Heart left ventricle (tissue), 13 donors: ENCODE results near the gene RBKS.

Experiments
- CTCF ChIP-seq, 12 donors: fragments of 200-600 bp; sonication (generic) in 4 of 12; IDR thresholded peaks; one replicate each; pipeline versions ENCODE4 v1.5.0 to v1.8.0; 2018 to 2022; ENCODE audit warnings: antibody characterized with exemption in 12 of 12, mild to moderate bottlenecking in 5 of 12
- POLR2A ChIP-seq, 2 donors: fragments of 450-650 bp; IDR thresholded peaks; one replicate each; pipeline ENCODE4 v1.6.1; 2017; ENCODE audit warnings: antibody characterized with exemption in 2 of 2, mild to moderate bottlenecking in 2 of 2, moderate library complexity in 2 of 2
- donor health status: ischemic (EF 13 %, LVEDD 7.1; RV severe dilation, severe dysfunction).
- donor health status: DM: no; HTN: yes; CAD: no.
- donor health status: DM: no; HTN: no; CAD: no.
- donor health status: ischemic (EF 25% LVEDD 6.9; RV normal size, moderate dysfunction).
- donor health status: ischemic (EF 25% LVEDD 5.7; RV mildly dilated, moderate dysfunction).
- donor health status: ischemic (EF 35%, LVEDD 5.7; RV mildly dilated, moderate dysfunction).
- donor health status: nonischemic (EF 11% LVEDD 7.7; RV severe dilation, severe dysfunction).
- donor health status: DM: yes; HTN: yes; CAD: no.
- donor health status: PGD.
- donor health status: ischemic (EF 29% LVEDD 5.4; RV normal size, mild dysfunction).
- donor health status: nonischemic (EF 23%, LVEDD 6.1; RV moderate dilation, normal function).

GRCh38 chr2:27893006-27893405 lies 2.8 kb upstream of the RBKS start:
- TF ChIP-seq CTCF (IDR thresholded peaks at IDR 0.05) (no peak), POLR2A (IDR thresholded peaks at IDR 0.05) (no peak)
